Testis (tissue), 3 donors: ENCODE results near the gene IVNS1ABP. TPM values are rescaled to one million over a fixed set of nuclear protein-coding genes. Genes with fewer than 3 reads are reported as not detected.

Experiments
- DNase-seq: peaks from one replicate; pipeline ENCODE4 v3.0.0-alpha.2; 2019
- H3K27ac ChIP-seq, 2 donors: fragments of 200-600 bp; sonication (generic); one replicate each; pipeline ENCODE4 v1.5.1; 2019
- H3K27me3 ChIP-seq: fragments of 200-600 bp; sonication (generic); one replicate; pipeline ENCODE4 v1.5.1; 2019
- H3K36me3 ChIP-seq: fragments of 200-600 bp; sonication (generic); one replicate; pipeline ENCODE4 v1.5.1; 2017; ENCODE audit warnings: low read depth; ENCODE audit errors: missing control alignments
- H3K4me1 ChIP-seq: fragments of 200-600 bp; sonication (generic); one replicate; pipeline ENCODE4 v1.5.1; 2019
- H3K4me3 ChIP-seq, 2 donors: fragments of 200-600 bp; sonication (generic); one replicate each; pipeline ENCODE4 v1.5.1; 2017 to 2019
- H3K9me3 ChIP-seq: fragments of 200-600 bp; sonication (generic); one replicate; pipeline ENCODE4 v1.5.1; 2017
- POLR2A ChIP-seq: fragments of 450-650 bp; IDR thresholded peaks from one replicate; pipeline ENCODE4 v1.6.1; 2017; ENCODE audit warnings: antibody characterized with exemption, mild to moderate bottlenecking, moderate library complexity
- WGBS, 2 donors: methylation state at CpG; one replicate each; pipeline ENCODE4 v1.1.5; 2018; 5-methylcytosine and 5-hydroxymethylcytosine counted together
- intact Hi-C: fragments of 100-400 bp; cut with DNase I; formaldehyde crosslinking; loops from one replicate; pipeline ENCODE4 v1.15.1; 2023; ENCODE audit warnings: low total_unique reads
- polyA plus RNA-seq: library from polyadenylated mRNA; stranded (reverse); fragments of 350-450 nt; fragmentation: Illumina TruSeq; extraction: RNeasy Lipid Tissue Mini Kit (QIAGEN cat#74804); gene quantifications from one replicate; pipeline ENCODE4 v1.2.3, GENCODE V29; 2014; ENCODE audit warnings: low read depth, low replicate concordance; ENCODE audit not compliant: insufficient read depth
- total RNA-seq, 2 donors: library from RNA; depleted of rRNA; stranded (reverse); fragments of >200 nt; gene quantifications; one replicate each; pipeline ENCODE4 v1.2.3, GENCODE V29; 2016
- TF ChIP-seq, protein P1 (sequence below), 3 experiments: fragments of 450-650 bp in 2 of 3; fragments of 200-600 bp in 1 of 3; sonication (generic) in 1 of 3; IDR thresholded peaks; one replicate each; pipeline ENCODE4 v1.5.1; 2016 to 2019; ENCODE audit warnings: antibody characterized with exemption in 3 of 3, mild to moderate bottlenecking in 2 of 3, moderate library complexity in 1 of 3

Gene IVNS1ABP
- total and polyA plus RNA-seq, 3 donors from 2014 or later: 58.9 to 94.6 (median 78.3) TPM

DNA sequence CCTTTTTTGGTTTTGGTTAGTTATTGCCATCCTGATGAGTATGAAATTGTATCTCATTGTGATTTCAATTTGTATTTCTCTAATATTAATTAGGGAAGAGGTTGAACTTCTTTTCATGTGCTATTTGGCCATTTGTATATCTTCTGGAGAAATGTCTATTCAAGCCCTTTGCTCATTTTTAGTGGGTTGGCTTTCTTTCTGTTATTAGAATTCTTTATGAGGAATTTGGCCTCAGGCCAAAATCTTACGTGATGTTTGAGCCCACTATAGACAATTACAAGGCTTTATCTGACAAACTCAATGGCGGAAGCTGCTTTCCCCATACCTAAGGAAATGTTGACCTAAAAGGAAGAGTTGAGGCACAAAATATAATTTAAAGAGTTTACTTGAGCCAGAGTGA, 32.9 kb downstream of the IVNS1ABP start:
- TF ChIP-seq, protein P1, sequence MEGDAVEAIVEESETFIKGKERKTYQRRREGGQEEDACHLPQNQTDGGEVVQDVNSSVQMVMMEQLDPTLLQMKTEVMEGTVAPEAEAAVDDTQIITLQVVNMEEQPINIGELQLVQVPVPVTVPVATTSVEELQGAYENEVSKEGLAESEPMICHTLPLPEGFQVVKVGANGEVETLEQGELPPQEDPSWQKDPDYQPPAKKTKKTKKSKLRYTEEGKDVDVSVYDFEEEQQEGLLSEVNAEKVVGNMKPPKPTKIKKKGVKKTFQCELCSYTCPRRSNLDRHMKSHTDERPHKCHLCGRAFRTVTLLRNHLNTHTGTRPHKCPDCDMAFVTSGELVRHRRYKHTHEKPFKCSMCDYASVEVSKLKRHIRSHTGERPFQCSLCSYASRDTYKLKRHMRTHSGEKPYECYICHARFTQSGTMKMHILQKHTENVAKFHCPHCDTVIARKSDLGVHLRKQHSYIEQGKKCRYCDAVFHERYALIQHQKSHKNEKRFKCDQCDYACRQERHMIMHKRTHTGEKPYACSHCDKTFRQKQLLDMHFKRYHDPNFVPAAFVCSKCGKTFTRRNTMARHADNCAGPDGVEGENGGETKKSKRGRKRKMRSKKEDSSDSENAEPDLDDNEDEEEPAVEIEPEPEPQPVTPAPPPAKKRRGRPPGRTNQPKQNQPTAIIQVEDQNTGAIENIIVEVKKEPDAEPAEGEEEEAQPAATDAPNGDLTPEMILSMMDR (IDR thresholded peaks at IDR 0.05): no peak
- no peak for TF ChIP-seq POLR2A
- intact Hi-C loops: no loop called here
- Histone ChIP-seq H3K4me1 (no peaks in the 10 kb centered on the region), H3K27me3 (no peaks in the 10 kb centered on the region), H3K27ac (no peak overlapping the region), H3K9me3 (no peaks in the 10 kb centered on the region), H3K36me3 (no peaks in the 10 kb centered on the region), H3K4me3 (no peak overlapping the region)
- no peak for DNase-seq
- WGBS, 2 donors: 73 to 77% methylated on average over 2 of the region's 2 CpGs

DNA sequence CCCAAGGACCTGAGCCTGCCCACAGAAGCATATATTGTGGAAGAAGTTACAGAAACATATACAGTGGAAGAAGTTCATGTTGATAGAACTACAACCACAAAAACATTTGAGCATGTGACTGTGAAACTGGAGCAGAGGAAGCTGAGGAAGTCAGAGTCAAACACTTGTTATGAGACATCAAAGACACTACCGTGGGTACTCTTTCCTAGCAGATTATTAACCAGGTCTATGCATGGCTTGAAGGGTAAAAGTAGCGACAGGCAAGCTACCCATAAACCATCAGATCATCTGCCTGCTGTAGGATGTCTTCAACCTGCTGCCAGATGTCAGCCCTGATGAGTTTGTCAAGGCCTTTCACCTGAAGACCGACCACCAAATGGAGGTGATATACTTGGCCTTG, 35.8 kb downstream of the IVNS1ABP start:
- no peak for DNase-seq
- Histone ChIP-seq H3K9me3 (no peaks in the 10 kb centered on the region), H3K27ac (no peak overlapping the region), H3K4me3 (no peak overlapping the region), H3K27me3 (no peaks in the 10 kb centered on the region), H3K4me1 (no peaks in the 10 kb centered on the region), H3K36me3 (no peaks in the 10 kb centered on the region)
- 88 to 93% methylated on average over 3 of the region's 3 CpGs for WGBS, 2 donors
- TF ChIP-seq POLR2A: no peak
- TF ChIP-seq, protein P1 (IDR thresholded peaks at IDR 0.05): no peak
- intact Hi-C loops: no loop called here

DNA sequence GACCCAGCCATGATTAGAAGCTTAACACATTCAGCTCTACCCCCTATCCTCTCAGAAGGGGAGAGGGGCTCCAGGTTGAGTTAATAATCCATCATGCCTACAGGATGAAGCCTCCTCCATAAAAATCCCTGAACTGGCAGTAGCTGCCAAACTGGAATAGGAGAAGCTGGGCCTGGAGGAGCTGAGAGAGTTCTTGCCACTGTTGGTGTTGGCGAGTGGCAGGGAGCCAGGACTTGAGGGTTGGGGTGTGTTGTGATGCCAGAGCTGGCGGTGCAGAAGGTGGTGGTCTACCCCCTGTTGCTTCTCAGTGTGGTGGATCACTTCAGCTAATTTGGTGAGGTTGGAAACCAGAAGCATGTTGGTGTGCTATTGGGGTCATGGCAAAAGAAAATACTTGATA, 36.5 kb downstream of the IVNS1ABP start:
- no peak overlapping the region for H3K27ac ChIP-seq
- 92 to 100% methylated on average over 2 of the region's 2 CpGs for WGBS, 2 donors
- intact Hi-C loops: no loop called here
- H3K9me3 ChIP-seq: no peaks in the 10 kb centered on the region
- TF ChIP-seq, protein P1 (IDR thresholded peaks at IDR 0.05): no peak
- TF ChIP-seq POLR2A: no peak
- DNase-seq: no peak
- H3K4me1 ChIP-seq: no peaks in the 10 kb centered on the region
- no peaks in the 10 kb centered on the region for H3K27me3 ChIP-seq
- no peaks in the 10 kb centered on the region for H3K36me3 ChIP-seq
- no peak overlapping the region for H3K4me3 ChIP-seq

DNA sequence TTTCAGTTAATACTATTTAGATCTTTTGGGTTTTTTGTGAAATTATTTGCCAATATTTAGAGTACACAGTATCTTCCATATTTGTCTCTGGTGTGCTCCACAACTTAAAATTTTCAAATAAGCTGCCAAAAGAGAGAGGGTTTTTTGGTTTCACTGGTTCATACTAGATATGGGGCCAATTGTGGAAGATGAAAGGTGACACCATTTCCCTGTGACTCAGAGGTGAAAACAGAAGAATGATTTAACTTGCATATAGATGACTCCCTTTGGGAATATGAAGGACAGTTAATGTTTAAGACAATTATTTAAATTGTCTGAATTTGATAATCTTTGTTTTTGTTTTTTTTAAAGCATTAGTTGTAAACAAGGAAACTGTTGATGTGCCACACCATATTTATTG, 37.5 kb downstream of the IVNS1ABP start:
- H3K4me3 ChIP-seq: no peak overlapping the region
- no peaks in the 10 kb centered on the region for H3K27me3 ChIP-seq

DNA sequence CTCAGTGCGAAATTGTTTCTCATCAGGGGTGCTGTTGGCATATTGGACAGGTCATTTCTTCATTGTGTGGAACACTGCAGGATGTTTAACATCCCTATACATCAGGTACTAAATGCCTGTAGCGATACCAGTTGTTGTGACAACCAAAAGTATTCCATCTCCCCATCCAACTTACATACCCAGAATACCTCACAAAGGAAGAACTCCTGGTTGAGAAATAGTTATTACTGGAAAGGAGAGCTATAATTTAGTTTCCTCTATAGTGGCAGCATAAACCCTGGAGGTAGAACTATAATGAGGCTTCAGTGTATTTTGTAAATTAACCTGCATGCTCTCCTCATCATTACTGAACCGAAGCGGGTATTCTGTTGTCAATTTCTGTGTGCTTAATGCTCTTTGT, 45.1 kb downstream of the IVNS1ABP start:
- WGBS, 2 donors: 95 to 97% methylated on average over 4 of the region's 4 CpGs
- intact Hi-C loops: no loop called here
- Histone ChIP-seq H3K36me3 (no peaks in the 10 kb centered on the region), H3K4me3 (no peak overlapping the region), H3K9me3 (no peaks in the 10 kb centered on the region), H3K4me1 (no peaks in the 10 kb centered on the region), H3K27ac (no peak overlapping the region), H3K27me3 (no peaks in the 10 kb centered on the region)
- TF ChIP-seq, protein P1 (IDR thresholded peaks at IDR 0.05): no peak
- TF ChIP-seq POLR2A: no peak
- no peak for DNase-seq

More for the DNA sequence above, 37.5 kb downstream of the IVNS1ABP start:
- intact Hi-C loops: no loop called here
- Histone ChIP-seq H3K27ac (no peak overlapping the region), H3K4me1 (no peaks in the 10 kb centered on the region), H3K36me3 (no peaks in the 10 kb centered on the region), H3K9me3 (no peaks in the 10 kb centered on the region)
- TF ChIP-seq POLR2A: no peak
- TF ChIP-seq, protein P1 (IDR thresholded peaks at IDR 0.05): no peak
- DNase-seq: no peak
